ENCODE measurements around the gene NFE2L2.

DNA sequence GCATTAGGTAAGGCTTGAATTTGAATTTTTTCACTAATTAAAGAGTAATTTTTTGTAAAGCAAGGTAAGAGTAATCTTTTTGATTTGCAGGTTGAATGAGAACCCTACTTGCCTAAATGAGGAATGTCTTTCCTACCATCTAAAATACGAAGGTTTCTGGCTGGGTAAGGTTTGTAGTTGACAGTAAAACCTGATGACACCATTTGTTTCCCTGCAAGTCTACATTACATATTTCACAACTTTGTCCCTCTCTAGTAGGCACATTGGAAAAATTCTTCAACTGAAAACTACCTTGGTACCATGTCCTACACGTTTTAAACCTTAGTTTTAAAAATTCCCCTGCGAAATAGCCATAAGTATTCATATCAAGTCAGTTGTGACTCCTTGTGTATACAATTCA lies 42.6 kb downstream of the NFE2L2 start:
- TF ChIP-seq, protein P1, sequence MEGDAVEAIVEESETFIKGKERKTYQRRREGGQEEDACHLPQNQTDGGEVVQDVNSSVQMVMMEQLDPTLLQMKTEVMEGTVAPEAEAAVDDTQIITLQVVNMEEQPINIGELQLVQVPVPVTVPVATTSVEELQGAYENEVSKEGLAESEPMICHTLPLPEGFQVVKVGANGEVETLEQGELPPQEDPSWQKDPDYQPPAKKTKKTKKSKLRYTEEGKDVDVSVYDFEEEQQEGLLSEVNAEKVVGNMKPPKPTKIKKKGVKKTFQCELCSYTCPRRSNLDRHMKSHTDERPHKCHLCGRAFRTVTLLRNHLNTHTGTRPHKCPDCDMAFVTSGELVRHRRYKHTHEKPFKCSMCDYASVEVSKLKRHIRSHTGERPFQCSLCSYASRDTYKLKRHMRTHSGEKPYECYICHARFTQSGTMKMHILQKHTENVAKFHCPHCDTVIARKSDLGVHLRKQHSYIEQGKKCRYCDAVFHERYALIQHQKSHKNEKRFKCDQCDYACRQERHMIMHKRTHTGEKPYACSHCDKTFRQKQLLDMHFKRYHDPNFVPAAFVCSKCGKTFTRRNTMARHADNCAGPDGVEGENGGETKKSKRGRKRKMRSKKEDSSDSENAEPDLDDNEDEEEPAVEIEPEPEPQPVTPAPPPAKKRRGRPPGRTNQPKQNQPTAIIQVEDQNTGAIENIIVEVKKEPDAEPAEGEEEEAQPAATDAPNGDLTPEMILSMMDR (IDR thresholded peaks at IDR 0.05) = no peak
- no peak for TF ChIP-seq EZH2 (IDR thresholded peaks at IDR 0.05; ENCODE audit: borderline replicate concordance, insufficient read depth, low read depth, low read length, poor library complexity, severe bottlenecking)
